Endometrium (tissue), 2 donors: ENCODE results near the gene RAB36.

Experiments
- FAIRE-seq: peaks from 2 replicates; lab custom pipeline; 2012; peaks lifted over from hg19 to GRCh38; lab: Jason Lieb, UNC
- donor health status: control.
- donor health status: control.

The RAB36 gene

GRCh38 chr22:23108249-23109078, 36.8 kb upstream of the RAB36 start:
- FAIRE-seq, result no peak

GRCh38 chr22:23109079-23109347, 36.3 kb upstream of the RAB36 start:
- FAIRE-seq, result no peak

GRCh38 chr22:23109441-23109978, 35.8 kb upstream of the RAB36 start:
- FAIRE-seq, result no peak

- FAIRE-seq, result no peak
These were observed 34.9 kb upstream of the RAB36 start for GRCh38 chr22:23110190-23110921.

- no peak for FAIRE-seq
These were observed 34.3 kb upstream of the RAB36 start for GRCh38 chr22:23110922-23111527.

- FAIRE-seq, result no peak
These were observed 32.7 kb upstream of the RAB36 start for GRCh38 chr22:23112472-23113012.

GRCh38 chr22:23113067-23113846, 32.0 kb upstream of the RAB36 start:
- no peak for FAIRE-seq

- FAIRE-seq, result no peak
These were observed 31.2 kb upstream of the RAB36 start for GRCh38 chr22:23113847-23114720.

GRCh38 chr22:23114721-23115020, 30.6 kb upstream of the RAB36 start:
- FAIRE-seq, result no peak

GRCh38 chr22:23115369-23115768, 29.9 kb upstream of the RAB36 start:
- FAIRE-seq, result no peak

- no peak for FAIRE-seq
These were observed 29.3 kb upstream of the RAB36 start for GRCh38 chr22:23115825-23116494.

- no peak for FAIRE-seq
These were observed 28.6 kb upstream of the RAB36 start for GRCh38 chr22:23116506-23117263.

- FAIRE-seq, result no peak
These were observed 28.0 kb upstream of the RAB36 start for GRCh38 chr22:23117275-23117674.

- FAIRE-seq, result no peak
These were observed 27.2 kb upstream of the RAB36 start for GRCh38 chr22:23117891-23118646.

GRCh38 chr22:23118647-23119493, 26.4 kb upstream of the RAB36 start:
- no peak for FAIRE-seq

- no peak for FAIRE-seq
These were observed 25.5 kb upstream of the RAB36 start for GRCh38 chr22:23119494-23120414.

- FAIRE-seq, result no peak
These were observed 24.8 kb upstream of the RAB36 start for GRCh38 chr22:23120415-23120899.
